Thoracic aorta (tissue), 2 donors: ENCODE data around the gene DOCK4. TPM values are rescaled to one million over a fixed set of nuclear protein-coding genes. Genes with fewer than 3 reads are reported as not detected.

Experiments
- ATAC-seq: fragments of 150-250 bp; one replicate; pipeline ENCODE4 v1.8.0; 2017; ENCODE audit warnings: low read depth; ENCODE audit not compliant: insufficient number of reproducible peaks, low FRiP score
- DNase-seq: peaks from one replicate; pipeline ENCODE4 v3.0.0-alpha.2; 2020; ENCODE audit warnings: low spot score
- H3K27ac ChIP-seq, 2 donors: fragments of 200-600 bp; sonication (generic); 1 replicate in 1 of 2; 2 replicates in 1 of 2; pipeline ENCODE4 v1.5.1; 2016; ENCODE audit warnings: mild to moderate bottlenecking in 2 of 2, moderate library complexity in 2 of 2
- H3K27me3 ChIP-seq: fragments of 200-600 bp; sonication (generic); replicated peaks from 2 replicates; pipeline ENCODE4 v1.6.0; 2016; ENCODE audit warnings: mild to moderate bottlenecking; ENCODE audit not compliant: insufficient read depth
- H3K36me3 ChIP-seq: fragments of 200-600 bp; sonication (generic); one replicate; pipeline ENCODE4 v1.5.1; 2016
- H3K4me1 ChIP-seq, 2 donors: fragments of 200-600 bp; sonication (generic); 1 replicate in 1 of 2; 2 replicates in 1 of 2; pipeline versions ENCODE4 v1.5.1 to v1.6.0; 2016; ENCODE audit warnings: low read depth in 2 of 2, mild to moderate bottlenecking in 1 of 2; ENCODE audit not compliant: control insufficient read depth in 1 of 2
- H3K4me3 ChIP-seq: fragments of 200-600 bp; sonication (generic); 2 replicates; pipeline ENCODE4 v1.5.1; 2016; ENCODE audit warnings: mild to moderate bottlenecking
- H3K9me3 ChIP-seq: fragments of 200-600 bp; sonication (generic); 2 replicates; pipeline ENCODE4 v1.5.1; 2016
- CTCF ChIP-seq: fragments of 200-600 bp; sonication (generic); IDR thresholded peaks from one replicate; pipeline ENCODE4 v1.5.1; 2019; ENCODE audit warnings: antibody characterized with exemption
- total RNA-seq, 2 donors: library from RNA; depleted of rRNA; stranded (reverse); fragments of >200 nt; gene quantifications; one replicate each; pipeline versions ENCODE4 v1.1.0 to v1.2.3, GENCODE V29; 2016

The DOCK4 gene
- total RNA-seq, 2 donors from 2014 or later: 22.3 to 71.5 TPM

GRCh38 chr7:111787741-111788140 lies 418.5 kb downstream of the DOCK4 start:
- Histone ChIP-seq H3K4me3 (no peak overlapping the region), H3K36me3 (no peaks in the 10 kb centered on the region), H3K27ac (peak overlapping the region; percentile 1 to 44), H3K4me1 (peaks cover 13 to 54% of the 10 kb centered on the region in 2 donors), H3K9me3 (no peaks in the 10 kb centered on the region), H3K27me3 (no peaks in the 10 kb centered on the region)
- ATAC-seq (no peak), DNase-seq (no peak)
- no peak for TF ChIP-seq CTCF

GRCh38 chr7:111787099-111787498 lies 419.1 kb downstream of the DOCK4 start:
- DNase-seq (no peak), ATAC-seq (no peak)
- no peaks in the 10 kb centered on the region for H3K36me3 ChIP-seq
- H3K4me1 ChIP-seq: peaks cover 13 to 54% of the 10 kb centered on the region in 2 donors
- no peak for TF ChIP-seq CTCF
- no peaks in the 10 kb centered on the region for H3K27me3 ChIP-seq
- H3K9me3 ChIP-seq: no peaks in the 10 kb centered on the region
- no peak overlapping the region for H3K4me3 ChIP-seq
- peak overlapping the region; percentile 1 to 44 for H3K27ac ChIP-seq

GRCh38 chr7:111785076-111785475 lies 421.1 kb downstream of the DOCK4 start:
- H3K27ac ChIP-seq: peak overlapping the region; percentile 40 to 59
- H3K4me3 ChIP-seq: peak overlapping the region; percentile 22
- H3K27me3 ChIP-seq: no peaks in the 10 kb centered on the region
- H3K9me3 ChIP-seq: no peaks in the 10 kb centered on the region
- no peak for DNase-seq
- no peak for TF ChIP-seq CTCF
- H3K36me3 ChIP-seq: no peaks in the 10 kb centered on the region
- peak; percentile 45 for ATAC-seq
- H3K4me1 ChIP-seq: peaks cover 13 to 50% of the 10 kb centered on the region in 2 donors

GRCh38 chr7:111784296-111784695 lies 421.9 kb downstream of the DOCK4 start:
- TF ChIP-seq CTCF: no peak
- no peaks in the 10 kb centered on the region for H3K27me3 ChIP-seq

GRCh38 chr7:111783854-111784253 lies 422.3 kb downstream of the DOCK4 start:
- Histone ChIP-seq H3K4me3 (no peak overlapping the region), H3K9me3 (no peaks in the 10 kb centered on the region), H3K4me1 (peaks cover 3 to 38% of the 10 kb centered on the region in 2 donors), H3K27ac (no peak overlapping the region), H3K36me3 (no peaks in the 10 kb centered on the region), H3K27me3 (no peaks in the 10 kb centered on the region)
- ATAC-seq (no peak), DNase-seq (no peak)
- TF ChIP-seq CTCF: no peak

More at GRCh38 chr7:111784296-111784695, 421.9 kb downstream of the DOCK4 start:
- Histone ChIP-seq H3K4me1 (peaks cover 6 to 43% of the 10 kb centered on the region in 2 donors), H3K36me3 (no peaks in the 10 kb centered on the region), H3K9me3 (no peaks in the 10 kb centered on the region), H3K4me3 (no peak overlapping the region), H3K27ac (peak overlapping the region; percentile 40 to 59)
- ATAC-seq (no peak), DNase-seq (no peak)
